Kidney capillary endothelial cell (primary cell): ENCODE data around the gene UBE2G2.

Experiments
- DNase-seq: peaks from one replicate; pipeline ENCODE4 v3.0.0-alpha.2; 2018; ENCODE audit warnings: low spot score

Gene UBE2G2, protein sequence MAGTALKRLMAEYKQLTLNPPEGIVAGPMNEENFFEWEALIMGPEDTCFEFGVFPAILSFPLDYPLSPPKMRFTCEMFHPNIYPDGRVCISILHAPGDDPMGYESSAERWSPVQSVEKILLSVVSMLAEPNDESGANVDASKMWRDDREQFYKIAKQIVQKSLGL

DNA sequence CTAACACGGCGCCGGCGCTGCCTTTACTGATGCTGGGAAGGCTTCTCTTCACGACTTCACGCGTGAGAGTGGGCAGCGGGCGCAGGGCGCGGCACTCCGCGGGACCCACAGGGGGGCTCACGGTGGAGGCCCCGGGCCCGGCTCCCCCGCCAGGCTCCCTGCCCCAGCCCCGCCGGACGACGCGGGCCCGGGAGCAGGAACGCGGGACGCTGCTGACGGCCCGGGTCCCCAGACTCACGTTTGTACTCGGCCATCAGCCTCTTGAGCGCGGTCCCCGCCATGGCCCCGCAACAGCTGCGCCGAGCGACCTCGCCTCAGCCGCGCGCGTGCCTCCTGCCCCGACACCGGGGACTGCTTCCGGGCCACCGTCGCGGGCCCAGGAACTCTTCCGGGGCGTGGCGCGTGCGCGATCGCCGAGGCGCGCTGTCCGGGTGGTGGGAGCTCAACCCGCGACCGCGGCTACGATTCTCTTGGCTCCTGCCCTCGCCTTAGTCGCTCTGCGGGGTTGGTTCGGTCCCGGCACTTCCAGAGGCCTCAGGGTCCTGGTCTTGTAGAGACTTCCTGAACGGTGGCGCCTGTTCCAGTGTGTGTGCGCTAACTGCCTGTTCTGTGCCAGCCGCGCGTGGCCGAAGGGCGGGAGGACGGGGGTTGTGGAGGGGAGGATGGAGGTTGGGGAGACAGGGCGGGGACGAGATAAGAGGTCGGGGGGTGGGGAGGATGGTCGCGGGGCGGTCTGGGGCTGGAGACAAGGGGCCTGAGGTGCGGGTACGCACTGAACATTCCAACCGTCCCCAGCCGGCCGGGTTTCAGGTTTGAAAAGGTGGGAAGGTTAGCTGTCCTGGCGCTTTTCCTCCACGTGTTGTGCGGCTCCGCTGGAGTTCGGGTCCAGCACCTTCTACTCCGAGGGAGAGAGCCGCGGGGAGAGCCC, at the start of gene UBE2G2:
Gene UBE2G2 (minus strand): TSS at position 353 of the 928 bp plus-strand sequence. CDS start 72 bp downstream, at position 281.
- DNase-seq, result peak; percentile 73

DNA sequence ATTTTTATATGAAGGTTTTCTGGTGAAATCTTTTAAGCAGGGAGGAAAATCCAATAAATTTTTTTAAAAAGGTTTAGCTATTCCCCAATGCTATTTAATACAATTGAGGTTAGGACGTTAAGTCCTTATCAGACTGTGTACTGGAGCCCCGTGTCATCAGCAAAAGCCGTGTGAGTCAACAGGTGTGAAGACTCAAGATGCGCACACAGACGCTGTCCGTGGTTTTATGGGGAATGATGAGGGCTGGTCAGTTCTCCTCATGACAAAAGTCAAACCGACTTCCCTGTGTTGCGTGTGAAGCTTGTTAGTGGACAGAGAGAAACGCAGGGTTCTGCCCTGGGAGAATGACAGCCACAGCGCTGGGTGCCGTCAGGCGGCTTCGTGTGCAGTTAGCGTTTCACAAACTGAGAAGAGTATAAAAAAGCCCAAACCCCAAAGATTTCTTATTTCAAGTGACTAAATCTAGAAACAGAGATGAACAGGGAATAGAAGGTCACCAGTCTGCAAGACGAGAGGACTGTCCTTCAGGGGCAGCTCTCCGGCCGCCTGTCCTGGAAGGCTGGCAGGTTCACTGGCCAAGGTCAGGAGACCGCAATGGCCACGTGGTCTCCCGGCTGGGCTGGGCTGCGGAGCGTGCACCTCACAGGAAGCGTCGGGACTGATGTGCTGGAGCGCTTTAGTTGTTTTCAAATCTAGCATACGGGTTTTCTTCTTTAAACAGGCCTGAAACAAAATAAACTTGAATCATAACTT, 49.5 kb upstream of the UBE2G2 start:
- no peak for DNase-seq

DNA sequence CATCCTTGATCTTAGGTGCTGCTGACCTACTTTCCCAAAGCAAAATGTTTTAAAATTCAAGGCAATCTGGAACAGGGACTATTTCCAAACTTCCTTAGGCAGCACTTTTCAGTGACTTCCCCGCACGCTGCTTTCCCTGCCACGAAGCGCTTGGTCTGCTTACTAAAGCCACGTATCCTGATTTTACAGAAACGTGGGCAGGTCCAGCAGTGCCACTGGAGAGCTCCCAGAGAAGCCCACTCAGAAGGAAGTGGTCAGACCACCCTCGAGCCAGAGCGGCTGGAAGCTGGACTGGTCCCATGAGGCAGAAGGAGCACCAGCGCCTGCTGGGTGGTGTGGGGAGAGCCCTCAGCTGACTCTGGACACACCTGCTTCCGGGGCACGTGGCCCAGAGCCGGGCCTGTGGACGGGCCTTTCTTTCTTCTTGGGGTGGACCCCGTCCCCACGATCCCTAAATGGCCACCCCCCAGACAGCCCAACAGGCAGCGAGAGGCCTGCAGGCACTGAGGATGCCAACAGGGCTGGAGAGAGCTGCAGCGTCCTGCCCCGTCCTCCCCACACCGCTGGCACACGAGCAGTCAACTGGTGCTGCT, 48.7 kb upstream of the UBE2G2 start:
- DNase-seq, result no peak

DNA sequence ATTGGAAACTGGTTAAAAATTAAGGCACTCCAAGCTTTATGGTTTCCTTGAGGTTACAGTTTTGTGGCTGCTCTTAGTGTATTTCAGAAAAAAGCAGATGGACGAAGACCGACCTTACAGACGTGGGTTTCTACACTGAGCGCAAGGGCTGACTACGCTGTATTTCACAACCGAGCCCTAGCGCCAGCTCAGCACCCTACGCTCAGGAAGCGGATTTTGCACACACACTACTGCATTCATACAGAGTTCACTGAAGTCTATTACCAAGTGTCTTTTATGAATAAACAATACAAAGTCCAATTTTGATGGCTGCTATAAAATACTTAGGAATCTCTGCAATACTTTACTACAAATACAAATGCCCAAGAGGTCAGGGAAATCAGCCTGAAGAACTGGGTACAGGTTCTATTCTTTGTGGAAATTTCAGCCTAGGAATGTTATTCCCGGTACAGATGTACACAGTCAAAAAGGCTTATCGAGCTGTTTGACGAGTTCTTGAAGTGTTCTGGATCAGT, 48.1 kb upstream of the UBE2G2 start:
- DNase-seq, result no peak

GRCh38 chr21:44848821-44849521, 47.4 kb upstream of the UBE2G2 start:
- no peak for DNase-seq

DNA sequence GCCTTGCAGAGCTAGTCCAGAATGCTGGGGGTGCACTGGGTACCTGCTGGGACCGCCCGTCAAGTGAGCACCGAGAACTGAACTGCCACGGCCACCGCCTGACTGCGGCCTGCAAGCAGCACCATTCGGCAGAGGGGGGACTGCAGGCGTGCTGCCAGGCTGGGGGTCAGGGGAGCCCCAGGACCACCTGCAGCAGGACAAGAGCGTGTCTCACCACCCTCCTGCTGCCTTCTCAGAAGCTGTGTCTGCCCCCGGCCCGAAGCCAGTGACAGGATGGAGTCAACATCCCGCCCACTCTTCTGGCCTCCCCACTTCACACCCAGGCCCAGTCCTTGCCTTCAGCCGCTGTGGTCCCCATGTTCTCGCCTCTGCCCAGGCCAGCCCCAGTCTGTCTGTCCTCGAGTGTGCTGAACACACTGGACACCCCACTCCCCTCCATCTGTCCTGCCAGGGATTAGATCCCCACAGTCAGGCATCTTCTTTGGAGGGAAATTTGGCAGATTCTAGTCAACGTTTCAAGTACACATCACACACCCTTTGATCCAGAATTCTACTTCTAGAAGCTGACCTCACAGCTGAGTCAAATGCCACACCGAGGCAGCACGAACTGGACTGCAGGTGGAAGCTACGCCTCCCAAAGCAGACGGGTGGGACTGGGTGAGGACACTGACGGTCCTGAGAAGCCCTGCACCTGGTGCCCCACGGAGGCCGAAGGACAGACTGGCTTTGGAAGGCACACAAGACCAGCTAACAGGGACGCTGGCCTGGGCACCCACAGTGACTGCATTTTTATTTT, 45.8 kb upstream of the UBE2G2 start:
- no peak for DNase-seq

- peak; percentile 62 for DNase-seq
Observed at GRCh38 chr21:44846485-44847260, 45.1 kb upstream of the UBE2G2 start.

DNA sequence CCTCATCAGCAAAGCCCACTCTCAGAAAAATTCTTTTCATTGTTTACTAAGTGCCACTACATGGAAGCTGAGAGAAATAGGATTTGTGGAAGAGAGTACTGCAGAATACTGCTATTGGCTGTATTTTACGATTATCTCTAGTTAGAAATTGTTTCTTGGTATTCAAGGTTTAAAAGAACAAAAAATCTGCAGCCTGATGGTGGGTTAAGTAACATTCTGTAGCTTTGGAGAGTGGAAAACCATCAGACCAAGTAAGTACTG, 44.5 kb upstream of the UBE2G2 start:
- DNase-seq, result no peak

GRCh38 chr21:44845418-44846223, 44.0 kb upstream of the UBE2G2 start:
- DNase-seq, result peak; percentile 11

- no peak for DNase-seq
Observed at GRCh38 chr21:44844256-44844655, 42.6 kb upstream of the UBE2G2 start.

DNA sequence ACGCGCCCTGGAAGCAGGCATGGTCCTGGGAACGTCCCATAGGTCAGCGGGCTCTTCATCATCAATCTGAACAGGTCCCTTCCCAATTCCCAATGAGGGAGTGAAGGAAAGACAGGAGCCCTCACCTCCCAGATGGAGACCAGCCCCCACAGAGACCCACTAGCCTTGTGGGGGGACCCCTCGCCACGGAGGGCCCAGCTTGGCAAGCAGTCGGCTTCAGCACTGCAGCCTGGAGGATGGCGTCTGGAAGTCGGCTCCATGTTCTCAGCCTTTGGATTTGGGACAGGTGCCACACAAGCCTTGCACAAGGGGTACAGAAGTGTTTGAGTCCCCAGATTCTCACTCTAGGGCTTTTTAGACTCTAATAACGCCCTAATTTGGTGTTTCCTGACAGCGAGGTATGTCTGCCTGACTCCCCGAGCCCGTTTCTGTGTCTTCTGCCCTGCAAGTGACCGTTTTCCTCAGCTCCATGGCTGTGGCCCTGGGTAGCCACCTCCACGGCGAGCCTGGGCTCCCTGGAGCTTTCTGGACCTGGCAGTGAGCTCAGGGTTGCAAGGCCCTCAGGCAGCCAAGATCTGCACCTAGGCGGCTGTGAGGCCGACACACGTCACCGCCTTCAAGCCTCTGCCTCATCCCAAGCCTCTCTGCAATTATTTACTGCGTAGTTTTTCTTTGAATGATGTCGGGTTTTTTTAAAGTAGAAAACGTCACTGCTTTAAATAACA, 41.3 kb upstream of the UBE2G2 start:
- DNase-seq, result no peak

GRCh38 chr21:44842087-44842486, 40.5 kb upstream of the UBE2G2 start:
- DNase-seq, result no peak

- no peak for DNase-seq
Observed at GRCh38 chr21:44840771-44841170, 39.2 kb upstream of the UBE2G2 start.

- no peak for DNase-seq
Observed at GRCh38 chr21:44838951-44839350, 37.3 kb upstream of the UBE2G2 start.

DNA sequence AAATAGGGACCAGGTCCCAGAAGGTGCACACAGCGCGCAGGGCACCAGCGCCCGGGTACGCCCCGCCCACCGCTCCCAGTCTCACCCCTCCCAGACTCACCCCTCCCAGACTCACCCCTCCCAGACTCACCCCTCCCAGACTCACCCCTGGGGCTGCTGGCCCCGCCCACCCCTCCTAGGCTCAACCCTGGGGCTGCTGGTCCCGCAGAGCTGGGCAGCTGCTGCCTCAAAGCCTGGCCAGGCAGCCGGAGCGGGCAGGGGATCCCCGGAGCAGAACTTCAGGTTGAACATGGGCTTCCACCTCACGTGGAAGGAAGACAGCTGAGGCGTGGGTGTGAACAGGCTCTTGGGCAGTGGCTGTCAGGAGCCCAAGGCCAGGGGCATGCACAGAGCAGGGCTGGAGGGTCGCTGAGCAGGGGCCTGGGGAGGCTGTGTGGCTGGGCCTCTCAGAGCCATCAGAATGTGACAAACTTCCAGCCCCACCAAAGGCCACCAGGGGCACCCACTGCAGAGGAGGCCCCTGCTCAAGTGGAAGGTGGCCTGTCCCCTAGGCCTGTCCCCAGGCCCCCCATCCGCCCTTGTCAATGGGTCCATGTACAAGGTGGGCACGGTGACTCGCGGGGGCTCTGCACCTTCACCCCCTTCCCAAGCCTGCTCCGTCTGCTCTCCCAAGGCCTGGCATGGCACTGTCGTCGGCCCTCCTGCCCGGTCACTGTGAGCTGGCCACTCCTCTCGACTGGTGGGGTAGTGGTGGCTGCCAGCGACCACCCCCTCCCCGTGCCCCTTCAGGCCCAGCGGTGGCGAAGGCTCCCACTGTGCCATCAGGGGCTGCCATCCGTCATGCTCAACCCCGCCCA, 36.6 kb upstream of the UBE2G2 start:
- DNase-seq, result no peak

- no peak for DNase-seq
Observed at GRCh38 chr21:44837537-44837936, 35.9 kb upstream of the UBE2G2 start.

- no peak for DNase-seq
Observed at GRCh38 chr21:44836666-44837471, 35.2 kb upstream of the UBE2G2 start.
